ENCODE results near the gene CMTM8. TPM values are rescaled to one million over a fixed set of nuclear protein-coding genes. Genes with fewer than 3 reads are reported as not detected.

Gene CMTM8
- total and polyA plus RNA-seq, 7 experiments from 2014 or later: 7.4 to 13.6 (median 8.6) TPM

DNA sequence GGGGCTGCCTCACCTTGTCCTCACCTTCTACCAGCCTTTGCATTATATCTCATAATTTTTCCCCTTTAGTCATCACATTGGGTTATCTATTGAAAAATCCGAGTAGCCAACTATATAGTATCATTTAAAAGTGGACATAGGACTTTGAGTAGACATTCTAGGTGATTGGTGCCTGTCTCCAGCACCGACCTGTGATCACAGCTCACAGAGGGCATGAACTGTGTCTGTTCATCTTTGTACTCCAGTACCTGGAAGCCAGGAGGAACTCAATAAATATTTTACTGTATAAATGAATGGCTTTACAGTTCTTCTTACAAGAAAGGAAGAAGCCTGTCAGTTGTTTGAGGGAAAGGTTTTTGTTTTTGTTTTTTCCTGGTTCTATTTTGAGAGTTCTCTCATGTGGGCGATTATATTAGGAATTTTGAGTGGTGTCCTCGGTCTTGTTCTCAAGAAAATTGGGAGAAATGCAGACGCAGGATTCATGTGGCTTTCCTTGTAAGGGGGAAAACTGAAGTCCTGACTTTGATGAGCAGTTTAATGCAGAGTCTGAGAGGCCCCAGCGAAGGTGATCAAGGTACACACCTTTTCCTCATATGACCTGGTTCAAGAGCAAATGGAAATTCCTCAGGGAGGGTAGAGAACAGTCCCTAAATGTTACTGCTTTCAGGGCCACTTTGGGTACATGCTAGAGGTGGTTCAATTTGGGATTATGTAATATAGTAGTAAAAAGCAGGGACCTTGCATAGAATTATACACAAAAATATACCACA is 46.1 kb downstream of the CMTM8 start:
- no peak for ATAC-seq
- peak overlapping the region in 5 of 10 donors; percentile 7 to 49 (median 32) for H3K4me3 Mint-ChIP-seq
- H3K27ac Mint-ChIP-seq: peak overlapping the region in 8 of 9 donors; percentile 59 to 94 (median 78)
- peaks cover 19 to 70% (median 38%) of the 10 kb centered on the region in 7 donors for H3K4me1 Mint-ChIP-seq
- POLR2A ChIA-PET: interaction anchor here (5.8 kb wide), 1 partner anchor 45 kb away, joined by 30 read pairs; the partner anchor contains the start of gene CMTM8
- Histone ChIP-seq H3K4me1 (ENCODE audit: control insufficient read depth in 2 of 2, insufficient read depth in 2 of 2, low read length in 2 of 2) (peaks cover 0 to 12% of the 10 kb centered on the region in 2 donors), H3K36me3 (ENCODE audit: control insufficient read depth in 2 of 3, insufficient read depth in 3 of 3, low read length in 3 of 3) (peaks cover 0 to 5% (median 0%) of the 10 kb centered on the region in 3 experiments), H3K27ac (ENCODE audit: low read depth, low read length) (no peak overlapping the region), H3K4me3 (ENCODE audit: low read length) (no peak overlapping the region), H3K27me3 (ENCODE audit: control insufficient read depth in 2 of 2, insufficient read depth in 2 of 2, low read length in 2 of 2) (no peaks in the 10 kb centered on the region), H3K9me3 (ENCODE audit: control insufficient read depth in 2 of 3, low read length in 3 of 3) (no peaks in the 10 kb centered on the region)
- H3K36me3 Mint-ChIP-seq: peaks cover 0 to 4% (median 0%) of the 10 kb centered on the region in 5 donors
- no peaks in the 10 kb centered on the region for H3K9me3 Mint-ChIP-seq
- CTCF ChIA-PET: interaction anchor here (0.7 kb wide), 1 partner anchor 31 kb away, joined by 4 read pairs; no protein-coding TSS in a partner anchor
- DNase-seq: no peak
- intact Hi-C loops (cut with micrococcal nuclease): no loop called here
- H3K27me3 Mint-ChIP-seq: no peaks in the 10 kb centered on the region

DNA sequence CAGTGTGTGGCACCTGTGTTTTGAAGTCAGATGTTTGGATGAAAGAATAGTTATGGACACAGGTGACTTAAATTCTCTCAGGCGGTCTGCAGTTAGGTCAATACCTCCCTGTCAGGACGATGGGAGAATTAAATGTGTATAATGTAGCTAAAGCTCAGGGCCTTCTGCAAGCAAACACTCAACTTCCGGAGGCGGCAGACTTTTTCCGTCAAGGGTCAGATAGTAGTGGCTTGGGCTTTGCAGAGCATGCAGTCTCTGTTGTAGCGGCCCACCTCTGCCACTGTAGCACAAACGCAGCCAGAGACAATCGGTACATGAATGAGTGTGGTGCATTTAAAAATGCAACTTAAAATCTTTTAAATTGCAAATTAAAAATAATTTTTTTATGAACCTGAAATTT is 47.4 kb downstream of the CMTM8 start:
- H3K27me3 ChIP-seq (ENCODE audit: control insufficient read depth in 2 of 2, insufficient read depth in 2 of 2, low read length in 2 of 2): no peaks in the 10 kb centered on the region
- ATAC-seq (peak; percentile 11), DNase-seq (no peak)
- intact Hi-C loops (cut with micrococcal nuclease): no loop called here
- H3K4me1 Mint-ChIP-seq: peaks cover 19 to 65% (median 38%) of the 10 kb centered on the region in 7 donors
- peaks cover 0 to 12% of the 10 kb centered on the region in 2 donors for H3K4me1 ChIP-seq (ENCODE audit: control insufficient read depth in 2 of 2, insufficient read depth in 2 of 2, low read length in 2 of 2)
- H3K27ac Mint-ChIP-seq: peak overlapping the region; percentile 72 to 94 (median 78)
- H3K4me3 Mint-ChIP-seq: peak overlapping the region in 8 of 10 donors; percentile 22 to 73 (median 56)
- H3K4me3 ChIP-seq (ENCODE audit: low read length): no peak overlapping the region
- peaks cover 0 to 5% (median 0%) of the 10 kb centered on the region in 3 experiments for H3K36me3 ChIP-seq (ENCODE audit: control insufficient read depth in 2 of 3, insufficient read depth in 3 of 3, low read length in 3 of 3)
- ChIA-PET POLR2A (interaction anchor here (1.4 to 5.8 kb wide), 2 partner anchors 46 to 49 kb away, joined by 3 to 30 read pairs; partner anchors contain the start of gene CMTM8), CTCF (interaction anchor here (0.9 to 5.5 kb wide), 5 partner anchors 10 to 108 kb away, joined by 3 to 32 read pairs (median 5); partner anchors contain the start of gene CMTM8)
- H3K9me3 ChIP-seq (ENCODE audit: control insufficient read depth in 2 of 3, low read length in 3 of 3): no peaks in the 10 kb centered on the region
- peak overlapping the region; percentile 45 for H3K27ac ChIP-seq (ENCODE audit: low read depth, low read length)
- no peaks in the 10 kb centered on the region for H3K27me3 Mint-ChIP-seq
- H3K9me3 Mint-ChIP-seq: no peaks in the 10 kb centered on the region
- peaks cover 0 to 4% (median 0%) of the 10 kb centered on the region in 5 donors for H3K36me3 Mint-ChIP-seq

- no peaks in the 10 kb centered on the region for H3K9me3 Mint-ChIP-seq
- H3K36me3 ChIP-seq (ENCODE audit: control insufficient read depth in 2 of 3, insufficient read depth in 3 of 3, low read length in 3 of 3): no peaks in the 10 kb centered on the region
- peaks cover 0 to 5% (median 0%) of the 10 kb centered on the region in 5 donors for H3K36me3 Mint-ChIP-seq
- ATAC-seq (peak; percentile 76), DNase-seq (peak in 7 of 9 donors; percentile 34 to 63 (median 49))
- H3K4me3 ChIP-seq (ENCODE audit: low read length): no peak overlapping the region
- peak overlapping the region in 9 of 10 donors; percentile 15 to 72 (median 42) for H3K4me3 Mint-ChIP-seq
- H3K27me3 ChIP-seq (ENCODE audit: control insufficient read depth in 2 of 2, insufficient read depth in 2 of 2, low read length in 2 of 2): no peaks in the 10 kb centered on the region
- no peaks in the 10 kb centered on the region for H3K9me3 ChIP-seq (ENCODE audit: control insufficient read depth in 2 of 3, low read length in 3 of 3)
- H3K27ac ChIP-seq (ENCODE audit: low read depth, low read length): peak overlapping the region; percentile 35
- peaks cover 0 to 12% of the 10 kb centered on the region in 2 donors for H3K4me1 ChIP-seq (ENCODE audit: control insufficient read depth in 2 of 2, insufficient read depth in 2 of 2, low read length in 2 of 2)
- ChIA-PET POLR2A (interaction anchor here (0.7 to 5.8 kb wide), 8 partner anchors 9 to 281 kb away, joined by 3 to 30 read pairs (median 3); partner anchors contain the start of gene CMTM8), CTCF (interaction anchor here (0.7 to 18.0 kb wide), 11 partner anchors 8 to 113 kb away, joined by 3 to 224 read pairs (median 4); partner anchors contain the start of gene CMTM8)
- peaks cover 16 to 53% (median 32%) of the 10 kb centered on the region in 7 donors for H3K4me1 Mint-ChIP-seq
- no peaks in the 10 kb centered on the region for H3K27me3 Mint-ChIP-seq
- intact Hi-C loops (cut with micrococcal nuclease): loop anchor here in 1 of 2 donors (1.0 to 2.0 kb wide), 3 partner anchors 49 to 182 kb away; partner anchors contain the start of gene GPD1L
- H3K27ac Mint-ChIP-seq: peak overlapping the region; percentile 75 to 97 (median 89)
Measured at GRCh38 chr3:32288819-32289218, 50.3 kb downstream of the CMTM8 start.

GRCh38 chr3:32290619-32291018 is 52.1 kb downstream of the CMTM8 start:
- Mint-ChIP-seq H3K36me3 (peaks cover 0 to 5% (median 0%) of the 10 kb centered on the region in 5 donors), H3K27ac (peak overlapping the region in 1 of 9 donors; percentile 32), H3K4me1 (peaks cover 18 to 48% (median 23%) of the 10 kb centered on the region in 7 donors), H3K9me3 (no peaks in the 10 kb centered on the region), H3K27me3 (no peaks in the 10 kb centered on the region), H3K4me3 (no peak overlapping the region)
- ChIA-PET CTCF (interaction anchor here (1.4 to 18.0 kb wide), 3 partner anchors 9 to 51 kb away, joined by 4 to 224 read pairs (median 32); partner anchors contain the start of gene CMTM8), POLR2A (interaction anchor here (0.7 to 1.2 kb wide), 2 partner anchors 10 to 45 kb away, joined by 3 read pairs; no protein-coding TSS in a partner anchor)
- H3K4me3 ChIP-seq (ENCODE audit: low read length): no peak overlapping the region
- DNase-seq: no peak
- intact Hi-C loops (cut with micrococcal nuclease): no loop called here
- H3K9me3 ChIP-seq (ENCODE audit: control insufficient read depth in 2 of 3, low read length in 3 of 3): no peaks in the 10 kb centered on the region
- H3K27me3 ChIP-seq (ENCODE audit: control insufficient read depth in 2 of 2, insufficient read depth in 2 of 2, low read length in 2 of 2): no peaks in the 10 kb centered on the region
- peaks cover 0 to 12% of the 10 kb centered on the region in 2 donors for H3K4me1 ChIP-seq (ENCODE audit: control insufficient read depth in 2 of 2, insufficient read depth in 2 of 2, low read length in 2 of 2)
- ATAC-seq: no peak
- no peaks in the 10 kb centered on the region for H3K36me3 ChIP-seq (ENCODE audit: control insufficient read depth in 2 of 3, insufficient read depth in 3 of 3, low read length in 3 of 3)
- no peak overlapping the region for H3K27ac ChIP-seq (ENCODE audit: low read depth, low read length)

- Histone ChIP-seq H3K9me3 (ENCODE audit: control insufficient read depth in 2 of 3, low read length in 3 of 3) (no peaks in the 10 kb centered on the region), H3K27ac (ENCODE audit: low read depth, low read length) (no peak overlapping the region), H3K4me1 (ENCODE audit: control insufficient read depth in 2 of 2, insufficient read depth in 2 of 2, low read length in 2 of 2) (peaks cover 9 to 21% of the 10 kb centered on the region in 2 donors), H3K36me3 (ENCODE audit: control insufficient read depth in 2 of 3, insufficient read depth in 3 of 3, low read length in 3 of 3) (no peaks in the 10 kb centered on the region), H3K27me3 (ENCODE audit: control insufficient read depth in 2 of 2, insufficient read depth in 2 of 2, low read length in 2 of 2) (no peaks in the 10 kb centered on the region), H3K4me3 (ENCODE audit: low read length) (no peak overlapping the region)
- H3K36me3 Mint-ChIP-seq: peaks cover 0 to 5% (median 0%) of the 10 kb centered on the region in 5 donors
- no peak for ATAC-seq
- intact Hi-C loops (cut with micrococcal nuclease): no loop called here
- no peaks in the 10 kb centered on the region for H3K9me3 Mint-ChIP-seq
- H3K27me3 Mint-ChIP-seq: no peaks in the 10 kb centered on the region
- H3K4me1 Mint-ChIP-seq: peaks cover 24 to 47% (median 28%) of the 10 kb centered on the region in 7 donors
- ChIA-PET POLR2A (interaction anchor here (1.9 kb wide), 1 partner anchor 53 kb away, joined by 6 read pairs; the partner anchor contains the start of gene CMTM8), CTCF (interaction anchor here (0.6 to 18.0 kb wide), 4 partner anchors 20 to 133 kb away, joined by 3 to 224 read pairs (median 4); no protein-coding TSS in a partner anchor)
- DNase-seq: no peak
- peak overlapping the region in 3 of 9 donors; percentile 30 to 67 (median 36) for H3K27ac Mint-ChIP-seq
- H3K4me3 Mint-ChIP-seq: no peak overlapping the region
Measured at GRCh38 chr3:32292085-32292796, 53.8 kb downstream of the CMTM8 start.

DNA sequence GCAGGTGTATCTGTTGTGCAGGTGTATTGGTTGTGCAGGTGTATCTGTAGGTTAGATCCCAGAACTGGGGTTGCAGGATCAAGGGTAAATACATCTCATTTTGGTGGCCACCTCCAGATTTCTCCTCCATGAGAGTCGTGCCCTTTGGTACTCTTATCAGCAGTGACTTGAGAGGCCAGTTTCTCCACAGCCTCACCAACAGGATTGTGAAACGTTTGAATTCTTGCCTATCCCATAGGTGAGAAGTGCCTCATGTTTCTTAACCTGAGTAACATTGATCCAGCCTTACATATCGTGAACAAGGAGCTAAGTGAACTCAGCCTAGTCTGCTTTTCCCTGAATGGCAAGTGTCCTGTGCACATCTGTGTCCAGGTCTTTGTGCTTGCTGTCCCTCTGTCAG is 55.4 kb downstream of the CMTM8 start:
- Histone ChIP-seq H3K36me3 (ENCODE audit: control insufficient read depth in 2 of 3, insufficient read depth in 3 of 3, low read length in 3 of 3) (no peaks in the 10 kb centered on the region), H3K4me1 (ENCODE audit: control insufficient read depth in 2 of 2, insufficient read depth in 2 of 2, low read length in 2 of 2) (peaks cover 9 to 22% of the 10 kb centered on the region in 2 donors), H3K27me3 (ENCODE audit: control insufficient read depth in 2 of 2, insufficient read depth in 2 of 2, low read length in 2 of 2) (no peaks in the 10 kb centered on the region), H3K27ac (ENCODE audit: low read depth, low read length) (no peak overlapping the region), H3K9me3 (ENCODE audit: control insufficient read depth in 2 of 3, low read length in 3 of 3) (no peaks in the 10 kb centered on the region), H3K4me3 (ENCODE audit: low read length) (no peak overlapping the region)
- Mint-ChIP-seq H3K36me3 (peaks cover 0 to 5% (median 0%) of the 10 kb centered on the region in 5 donors), H3K4me3 (no peak overlapping the region), H3K4me1 (peaks cover 26 to 54% (median 31%) of the 10 kb centered on the region in 7 donors), H3K27me3 (no peaks in the 10 kb centered on the region), H3K9me3 (no peaks in the 10 kb centered on the region), H3K27ac (peak overlapping the region in 6 of 9 donors; percentile 30 to 82 (median 65))
- CTCF ChIA-PET: interaction anchor here (1.0 to 18.0 kb wide), 2 partner anchors 23 to 40 kb away, joined by 3 to 224 read pairs; no protein-coding TSS in a partner anchor
- DNase-seq (no peak), ATAC-seq (no peak)
- intact Hi-C loops (cut with micrococcal nuclease): no loop called here
- POLR2A ChIA-PET: interaction anchor here (1.5 kb wide), 1 partner anchor 53 kb away, joined by 3 read pairs; no protein-coding TSS in a partner anchor

Data from naive thymus-derived CD4-positive, alpha-beta T cell (primary cell).